Stromal cell of bone marrow (primary cell): ENCODE results near the gene UCK2.

Source experiments
- DNase-seq: peaks from one replicate; pipeline ENCODE4 v3.0.0-alpha.2; 2012; ENCODE audit warnings: low read depth

Gene UCK2

DNA sequence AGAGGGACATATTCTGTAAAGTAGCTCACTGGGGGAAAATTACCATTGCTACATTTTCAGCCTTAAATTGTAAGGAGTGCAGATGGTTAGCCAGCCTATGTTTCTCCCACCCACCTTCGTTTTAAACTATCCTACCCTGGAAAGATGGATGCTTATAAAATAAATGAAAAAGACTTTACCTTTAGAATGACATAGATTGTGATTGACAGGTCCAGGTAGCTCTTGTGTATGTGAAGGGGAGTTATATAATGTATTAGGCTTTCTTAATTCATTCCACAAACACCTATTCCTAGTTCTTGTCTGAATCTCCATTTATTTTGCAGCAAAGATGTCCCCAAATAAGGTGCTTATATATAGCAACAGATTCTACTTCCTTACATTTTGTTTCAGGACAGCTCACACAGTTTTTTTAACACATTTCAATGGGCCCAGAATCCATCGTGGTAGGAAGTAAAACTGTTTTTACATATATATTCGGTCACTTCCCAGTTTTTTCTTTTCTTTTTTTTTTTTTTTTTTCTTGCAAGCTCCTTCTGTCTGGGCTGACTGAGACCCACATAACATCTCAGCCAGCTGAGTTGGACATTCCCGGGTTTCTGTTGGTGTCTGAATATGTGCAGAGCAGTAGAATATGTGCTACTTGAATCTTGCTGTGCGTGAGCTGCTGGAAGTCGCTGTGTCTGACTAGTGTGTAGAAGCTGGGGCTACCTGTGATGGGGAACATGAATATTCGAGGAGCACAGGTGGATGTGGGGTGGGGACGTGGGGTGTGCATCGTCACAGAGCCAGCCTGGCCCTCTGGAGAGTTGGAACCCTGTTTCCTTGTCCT lies 27.8 kb downstream of the UCK2 start:
- no peak for DNase-seq

- no peak for DNase-seq
These were observed 28.6 kb downstream of the UCK2 start for GRCh38 chr1:165856021-165856420.

- DNase-seq = no peak
These were observed 29.2 kb downstream of the UCK2 start for GRCh38 chr1:165856606-165857005.

- DNase-seq = no peak
These were observed 29.8 kb downstream of the UCK2 start for GRCh38 chr1:165857046-165857801.

GRCh38 chr1:165858364-165858823 lies 31.0 kb downstream of the UCK2 start:
- no peak for DNase-seq

DNA sequence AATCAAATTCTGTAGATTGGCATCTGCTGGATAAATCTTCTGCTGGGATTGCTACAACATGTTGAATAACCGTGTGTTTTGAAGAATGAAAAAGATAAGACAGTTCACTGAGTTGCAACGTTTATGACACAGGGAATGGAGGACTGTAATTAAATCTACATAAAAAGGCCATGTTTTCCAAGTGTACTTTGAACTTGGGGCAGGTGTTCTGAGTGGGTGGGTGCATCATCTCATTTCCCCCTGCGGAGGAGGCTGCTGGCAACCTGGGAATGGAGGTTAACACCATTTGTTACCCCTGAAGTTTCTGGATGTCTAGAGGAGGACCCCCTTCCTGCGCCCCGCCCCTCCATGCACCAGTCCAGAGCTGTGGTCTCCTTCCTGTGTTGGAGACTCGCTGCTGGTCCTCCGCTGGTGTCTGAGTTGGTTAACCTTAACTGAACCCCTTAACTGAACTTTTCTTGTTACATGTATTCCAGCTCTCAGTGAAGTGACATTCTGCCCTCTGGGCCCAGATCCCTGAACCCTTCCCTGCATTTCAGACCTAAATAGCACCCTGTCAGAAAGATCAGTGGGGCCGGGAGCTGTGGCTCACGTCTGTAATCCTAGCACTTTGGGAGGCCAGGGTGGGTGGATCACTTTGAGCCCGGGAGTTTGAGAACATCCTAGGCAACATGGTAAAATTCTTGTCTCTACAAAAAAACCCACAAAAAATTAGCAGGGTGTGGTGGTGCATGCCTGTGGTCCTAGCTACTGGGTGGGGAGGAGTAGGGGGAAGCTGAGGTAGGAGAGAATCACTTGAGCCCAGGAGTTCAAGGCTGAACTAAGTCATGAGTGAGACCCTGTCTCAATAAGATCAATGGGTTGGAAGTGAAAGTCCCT lies 31.8 kb downstream of the UCK2 start:
- DNase-seq = no peak

GRCh38 chr1:165860065-165860464 lies 32.7 kb downstream of the UCK2 start:
- no peak for DNase-seq

- DNase-seq = no peak
These were observed 34.5 kb downstream of the UCK2 start for GRCh38 chr1:165861911-165862310.

GRCh38 chr1:165862448-165862847 lies 35.0 kb downstream of the UCK2 start:
- DNase-seq = no peak

DNA sequence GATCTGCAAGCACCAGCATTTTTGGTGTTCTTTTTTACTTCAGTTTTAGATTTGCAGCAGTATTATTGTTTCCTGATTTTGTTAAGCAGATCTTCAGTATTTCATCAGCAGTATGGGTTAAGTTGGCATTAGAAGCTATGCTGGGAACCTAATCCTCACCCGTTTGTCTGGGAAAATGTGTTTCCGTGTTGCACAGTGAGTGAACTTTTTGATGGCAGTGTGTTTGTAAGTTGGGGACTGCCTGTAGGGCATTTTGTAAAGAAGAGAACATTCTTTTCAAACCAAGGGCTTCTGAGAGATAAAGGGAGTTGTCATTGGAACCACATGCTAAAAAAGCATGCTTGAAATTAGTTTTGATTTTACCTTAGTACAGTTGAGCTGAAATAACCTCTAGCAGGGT lies 35.9 kb downstream of the UCK2 start:
- DNase-seq = no peak

GRCh38 chr1:165865633-165866340 lies 38.4 kb downstream of the UCK2 start:
- no peak for DNase-seq

GRCh38 chr1:165869343-165869742 lies 41.9 kb downstream of the UCK2 start:
- DNase-seq = no peak

DNA sequence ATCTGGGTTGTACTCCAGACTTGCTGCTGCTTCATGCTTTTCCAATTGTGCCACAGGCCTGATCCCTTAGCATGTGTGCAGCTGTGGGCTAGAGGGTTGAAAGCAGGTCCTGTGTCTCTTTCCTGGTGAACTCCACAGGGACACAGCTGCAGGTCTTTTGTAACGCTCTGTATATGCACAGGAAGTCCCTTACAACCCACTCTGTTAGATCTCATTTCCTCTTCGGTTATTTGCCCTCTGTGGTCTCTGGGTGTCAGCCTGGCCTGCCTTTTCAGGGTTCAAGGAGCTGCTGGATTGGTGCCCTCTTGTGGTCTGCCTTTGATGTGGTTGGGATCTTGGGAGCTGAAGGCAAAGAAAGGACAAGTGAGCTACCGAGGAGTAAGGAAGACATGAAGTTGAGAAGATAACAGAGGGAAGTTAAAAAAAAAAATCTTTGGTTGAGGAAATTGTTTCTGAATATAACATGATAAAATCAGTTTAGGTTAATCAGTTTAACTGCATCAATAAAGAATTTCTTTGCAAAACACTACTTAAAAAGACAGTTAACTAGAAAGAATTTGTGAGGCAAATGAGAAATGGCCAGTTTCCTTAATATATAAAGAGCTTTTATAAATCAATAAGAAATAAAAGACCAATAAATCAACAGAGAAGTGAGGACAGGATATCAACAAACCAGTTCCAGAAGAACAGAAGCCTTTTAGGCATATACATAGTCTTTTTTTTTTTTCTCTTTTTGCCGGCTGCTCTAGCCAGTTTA lies 44.1 kb downstream of the UCK2 start:
- DNase-seq = peak; percentile 12

GRCh38 chr1:165873481-165873880 lies 46.1 kb downstream of the UCK2 start:
- no peak for DNase-seq

DNA sequence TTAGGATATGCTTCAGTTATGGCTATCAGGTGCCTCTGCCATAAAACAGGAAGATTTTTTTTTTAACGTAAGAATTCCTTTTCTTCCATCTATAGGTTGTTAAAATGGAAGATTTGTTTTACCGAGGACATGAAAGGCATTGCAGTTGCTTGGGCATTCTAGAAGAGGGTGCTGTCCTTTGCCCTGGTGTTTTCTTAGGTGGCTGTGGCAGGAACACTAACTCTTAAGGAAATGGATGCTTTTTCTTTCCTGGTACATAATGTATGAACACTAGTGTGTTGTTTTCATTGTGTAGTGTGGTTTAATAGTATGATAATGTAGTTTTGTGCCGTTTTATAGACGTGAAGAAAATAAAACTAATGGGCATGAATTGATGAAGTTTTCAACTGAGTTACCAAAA lies 47.2 kb downstream of the UCK2 start:
- no peak for DNase-seq

- no peak for DNase-seq
These were observed 47.8 kb downstream of the UCK2 start for GRCh38 chr1:165875171-165875570.

- no peak for DNase-seq
These were observed 48.2 kb downstream of the UCK2 start for GRCh38 chr1:165875604-165876003.

DNA sequence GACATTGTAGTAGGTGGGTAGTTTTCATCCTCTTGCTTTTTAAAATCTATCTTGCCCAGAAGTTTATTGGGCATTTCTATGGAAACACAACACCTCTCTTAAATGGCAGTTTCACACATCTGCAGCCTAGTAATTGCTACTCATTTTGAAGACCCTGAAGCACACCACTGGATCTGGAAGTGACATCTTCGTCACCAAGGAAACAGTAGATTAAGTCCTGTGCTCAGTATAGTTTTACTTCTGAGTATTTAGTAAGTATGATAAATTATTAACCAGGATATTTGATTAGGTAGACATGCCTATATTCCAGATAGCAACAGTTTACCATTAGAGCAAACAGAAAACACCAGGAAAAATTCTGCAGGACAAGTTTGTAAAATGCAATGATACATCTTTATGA lies 48.7 kb downstream of the UCK2 start:
- DNase-seq = no peak

DNA sequence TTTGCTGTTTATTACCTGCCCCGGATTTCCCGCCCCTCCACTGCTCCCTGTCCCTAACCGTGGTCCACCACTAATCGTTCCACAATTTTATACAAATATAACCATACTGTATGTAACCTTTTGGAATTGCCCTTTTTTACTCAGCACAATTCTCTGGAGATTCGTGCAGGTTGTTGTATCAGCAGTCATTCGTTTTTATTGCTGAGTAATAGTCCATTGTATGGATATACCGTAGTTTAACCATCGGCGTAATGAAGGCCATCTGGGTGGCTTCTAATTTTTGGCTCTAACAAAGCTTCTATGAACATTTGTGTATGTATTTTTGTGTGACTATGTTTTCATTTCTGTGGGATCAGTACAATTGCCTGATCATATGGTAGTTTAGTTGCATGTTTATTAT lies 50.0 kb downstream of the UCK2 start:
- no peak for DNase-seq

DNA sequence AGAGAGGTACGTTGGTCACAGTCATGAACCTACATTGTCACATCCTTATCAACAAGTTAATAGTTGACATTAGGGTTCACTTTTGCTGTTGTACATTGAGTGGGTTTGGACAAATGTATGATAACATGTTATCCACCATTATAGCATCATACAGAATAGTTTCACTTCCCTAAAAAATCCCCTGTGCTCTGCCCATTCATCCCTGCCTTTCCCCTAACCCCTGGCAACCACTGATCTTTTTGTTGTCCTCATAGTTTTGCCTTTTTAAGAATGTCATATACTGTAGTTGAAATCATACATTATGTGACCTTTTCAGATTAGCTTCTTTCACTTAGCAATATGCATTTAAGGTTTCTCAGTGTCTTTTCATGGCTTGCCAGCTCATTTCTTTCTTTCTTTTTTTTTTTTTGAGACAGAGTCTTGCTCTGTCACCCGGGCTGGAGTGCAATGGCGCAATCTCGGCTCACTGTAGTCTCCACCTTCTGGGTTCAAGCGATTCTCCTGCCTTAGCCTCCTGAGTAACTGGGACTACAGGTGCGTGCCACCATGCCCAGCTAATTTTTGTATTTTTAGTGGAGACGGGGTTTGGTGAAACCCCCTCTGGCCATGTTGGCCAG lies 50.6 kb downstream of the UCK2 start:
- no peak for DNase-seq

DNA sequence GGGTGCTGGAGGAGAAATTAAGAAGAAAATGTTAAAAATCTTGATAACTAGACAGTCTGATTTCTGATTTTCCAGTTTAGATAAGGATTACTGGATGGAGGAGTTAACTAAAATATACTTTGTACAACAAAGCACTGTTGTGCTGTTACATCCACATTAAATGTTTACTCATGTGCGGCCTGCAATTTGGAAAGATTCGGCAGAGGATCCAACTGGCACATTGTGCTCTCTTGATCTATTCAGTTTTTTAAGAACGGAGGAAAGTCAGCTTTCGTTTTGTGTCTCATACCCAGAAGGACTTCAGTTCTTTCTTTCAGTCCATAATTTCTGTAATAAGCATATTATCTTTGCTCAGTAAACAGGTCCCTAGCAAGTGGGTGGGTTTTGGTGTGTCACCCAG lies 52.5 kb downstream of the UCK2 start:
- no peak for DNase-seq
